Stimulated activated CD4-positive, alpha-beta T cell treated with anti-CD3 and anti-CD28 coated beads, Interleukin-1b, Interleukin-23, amount 100 ng/mL, for 1 hour (primary cell): Measurements from ENCODE around the gene CAMTA2.
"Not testable (repeated sequence)": the region's sequence is repeated elsewhere in the genome, so short reads cannot be mapped to it uniquely, and the experiment has no call there.

Experiments used
- DNase-seq, 2 donors: peaks; one replicate each; pipeline ENCODE4 v3.0.0-alpha.2; 2020; ENCODE audit warnings: low read depth in 2 of 2

Gene CAMTA2, protein sequence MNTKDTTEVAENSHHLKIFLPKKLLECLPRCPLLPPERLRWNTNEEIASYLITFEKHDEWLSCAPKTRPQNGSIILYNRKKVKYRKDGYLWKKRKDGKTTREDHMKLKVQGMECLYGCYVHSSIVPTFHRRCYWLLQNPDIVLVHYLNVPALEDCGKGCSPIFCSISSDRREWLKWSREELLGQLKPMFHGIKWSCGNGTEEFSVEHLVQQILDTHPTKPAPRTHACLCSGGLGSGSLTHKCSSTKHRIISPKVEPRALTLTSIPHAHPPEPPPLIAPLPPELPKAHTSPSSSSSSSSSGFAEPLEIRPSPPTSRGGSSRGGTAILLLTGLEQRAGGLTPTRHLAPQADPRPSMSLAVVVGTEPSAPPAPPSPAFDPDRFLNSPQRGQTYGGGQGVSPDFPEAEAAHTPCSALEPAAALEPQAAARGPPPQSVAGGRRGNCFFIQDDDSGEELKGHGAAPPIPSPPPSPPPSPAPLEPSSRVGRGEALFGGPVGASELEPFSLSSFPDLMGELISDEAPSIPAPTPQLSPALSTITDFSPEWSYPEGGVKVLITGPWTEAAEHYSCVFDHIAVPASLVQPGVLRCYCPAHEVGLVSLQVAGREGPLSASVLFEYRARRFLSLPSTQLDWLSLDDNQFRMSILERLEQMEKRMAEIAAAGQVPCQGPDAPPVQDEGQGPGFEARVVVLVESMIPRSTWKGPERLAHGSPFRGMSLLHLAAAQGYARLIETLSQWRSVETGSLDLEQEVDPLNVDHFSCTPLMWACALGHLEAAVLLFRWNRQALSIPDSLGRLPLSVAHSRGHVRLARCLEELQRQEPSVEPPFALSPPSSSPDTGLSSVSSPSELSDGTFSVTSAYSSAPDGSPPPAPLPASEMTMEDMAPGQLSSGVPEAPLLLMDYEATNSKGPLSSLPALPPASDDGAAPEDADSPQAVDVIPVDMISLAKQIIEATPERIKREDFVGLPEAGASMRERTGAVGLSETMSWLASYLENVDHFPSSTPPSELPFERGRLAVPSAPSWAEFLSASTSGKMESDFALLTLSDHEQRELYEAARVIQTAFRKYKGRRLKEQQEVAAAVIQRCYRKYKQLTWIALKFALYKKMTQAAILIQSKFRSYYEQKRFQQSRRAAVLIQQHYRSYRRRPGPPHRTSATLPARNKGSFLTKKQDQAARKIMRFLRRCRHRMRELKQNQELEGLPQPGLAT

DNA sequence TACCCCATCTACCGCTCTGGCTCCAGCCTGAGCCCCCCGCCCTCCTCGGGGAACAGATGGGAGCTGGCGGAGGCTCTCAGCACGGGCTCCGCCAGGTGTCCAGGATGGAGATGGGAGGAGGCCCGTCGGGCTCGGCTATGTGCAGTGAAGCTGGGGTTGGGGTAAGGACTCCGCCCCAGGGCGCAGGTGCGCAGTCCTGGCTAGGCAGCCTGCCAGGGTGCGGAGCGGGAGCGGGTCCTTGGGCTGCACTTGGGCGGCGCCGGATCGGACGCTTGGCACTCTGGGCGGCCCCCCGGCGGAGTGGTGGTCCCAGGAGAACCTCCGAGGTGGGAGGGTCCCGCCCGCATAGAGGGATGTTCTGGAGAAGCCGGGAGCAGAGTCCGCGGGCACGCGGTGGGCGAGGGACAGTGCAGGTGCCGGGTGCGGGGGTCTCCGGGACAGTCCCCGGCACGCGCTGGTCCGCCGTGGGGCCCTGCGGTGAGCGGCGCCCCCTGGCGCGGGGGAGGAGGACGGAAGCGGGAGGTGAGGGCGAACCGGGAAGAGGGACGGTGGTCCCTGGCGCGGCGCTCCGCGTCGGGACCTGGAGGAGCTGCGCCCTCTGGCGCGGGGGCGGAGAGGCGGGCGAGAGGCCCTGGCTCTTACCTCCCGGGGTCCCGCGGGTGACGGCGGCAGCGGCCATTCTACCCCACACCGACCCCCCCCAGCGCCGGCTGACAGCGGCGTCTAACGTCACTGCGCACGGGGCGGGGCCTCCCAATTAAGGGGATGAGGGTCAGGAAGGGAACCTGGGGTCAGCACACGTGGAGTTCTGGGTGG, at the start of gene CAMTA2:
CAMTA2 (minus strand) TSS at position 725 of the 816 bp plus-strand sequence. CDS start 1,453 bp downstream, outside the sequence.
- DNase-seq: peak; percentile 67 to 85

DNA sequence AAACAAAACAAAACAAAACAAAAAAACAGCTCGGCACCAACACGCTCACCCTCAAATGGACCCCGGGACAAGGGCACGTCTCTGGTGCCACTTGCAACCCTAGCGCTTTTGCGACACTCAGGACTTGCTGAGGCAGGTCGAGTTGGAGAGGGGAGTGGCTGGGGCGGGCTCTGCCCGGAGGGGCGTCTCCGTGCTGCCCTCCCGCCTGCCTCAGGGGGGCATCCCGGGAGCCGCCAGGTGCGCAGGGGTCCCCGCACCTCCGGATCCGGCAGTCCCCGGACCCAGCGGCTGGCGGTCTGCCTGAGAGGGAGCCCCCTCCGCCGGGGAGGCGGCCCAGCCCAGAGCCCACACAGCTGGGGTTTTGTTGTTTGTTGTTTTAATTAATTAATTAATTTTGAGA, 47.8 kb upstream of the CAMTA2 start, which contains the start of gene SLC52A1:
SLC52A1 (minus strand) TSS at position 112 of the 400 bp plus-strand sequence. CDS start 820 bp downstream, outside the sequence.
- DNase-seq: no peak

DNA sequence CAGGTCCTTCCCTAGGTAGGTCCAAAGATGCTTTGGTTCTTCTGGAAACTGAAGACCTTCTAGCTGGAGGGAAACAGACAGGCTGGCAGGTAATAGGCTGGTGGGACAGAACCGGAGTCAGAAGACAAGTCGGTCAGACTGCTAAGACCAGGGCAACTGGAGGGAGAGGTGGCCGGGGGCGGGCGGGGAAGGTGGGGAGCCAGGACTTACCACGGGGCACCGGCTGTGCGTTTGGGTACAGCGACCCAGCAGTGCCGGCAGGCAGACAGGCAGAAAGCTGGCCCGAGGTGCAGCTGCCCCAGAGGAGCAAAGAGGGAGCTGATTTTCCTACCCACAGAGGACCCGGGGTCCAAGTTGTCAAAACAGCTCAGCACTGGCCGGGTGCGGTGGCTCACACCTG, 47.2 kb upstream of the CAMTA2 start:
- no peak for DNase-seq

DNA sequence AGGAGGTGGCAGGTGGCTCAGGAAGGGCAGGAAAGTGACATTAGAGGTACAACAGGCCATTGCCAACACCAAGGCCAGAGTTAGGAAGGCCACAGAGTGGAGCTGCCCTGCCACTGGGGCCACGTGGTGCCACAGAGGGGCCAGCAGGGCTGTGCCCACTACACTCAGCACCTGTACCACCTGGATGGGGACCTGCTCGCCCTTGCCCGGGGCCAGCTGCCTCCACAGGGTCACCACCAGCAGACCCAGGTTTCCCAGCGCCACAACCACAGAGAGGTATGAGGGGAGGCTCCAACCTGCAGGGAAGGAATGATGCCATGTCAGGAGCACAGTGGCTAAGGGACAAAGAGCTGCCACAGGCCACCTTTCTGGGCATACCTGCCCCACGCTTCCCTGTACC, 46.6 kb upstream of the CAMTA2 start:
- no peak for DNase-seq

DNA sequence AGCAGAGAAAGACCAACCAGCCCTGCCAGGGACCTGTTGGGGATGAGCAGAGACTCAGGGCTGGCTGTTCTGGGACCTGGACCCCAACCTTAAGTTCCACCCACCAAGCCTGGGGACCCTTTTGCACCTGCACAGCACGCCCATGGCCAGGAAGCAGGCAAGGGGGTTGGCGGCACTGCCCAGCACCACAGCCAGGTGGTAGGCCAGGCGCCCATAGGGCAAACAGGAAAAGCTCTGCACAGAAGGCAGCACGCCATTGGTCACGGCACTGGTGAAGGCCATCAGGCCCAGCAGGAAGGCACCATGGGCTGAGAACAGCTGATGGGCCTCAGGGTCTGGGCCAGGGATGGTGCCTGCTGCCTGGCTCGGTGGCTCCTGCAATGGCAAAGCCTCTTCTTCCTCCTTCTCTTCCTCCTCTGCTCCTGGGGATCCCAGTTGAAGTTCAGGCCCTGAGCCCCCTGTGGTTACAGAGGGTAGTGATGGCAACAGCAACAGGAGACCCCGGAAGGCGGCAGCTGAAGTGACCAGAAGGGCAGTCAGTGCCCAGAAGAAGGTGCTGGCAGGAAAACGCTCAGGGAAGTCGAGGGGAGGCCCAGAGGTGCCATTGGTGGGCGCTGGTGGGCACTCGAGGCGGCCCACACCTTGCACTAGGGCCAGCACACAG, 46.0 kb upstream of the CAMTA2 start:
- no peak for DNase-seq

DNA sequence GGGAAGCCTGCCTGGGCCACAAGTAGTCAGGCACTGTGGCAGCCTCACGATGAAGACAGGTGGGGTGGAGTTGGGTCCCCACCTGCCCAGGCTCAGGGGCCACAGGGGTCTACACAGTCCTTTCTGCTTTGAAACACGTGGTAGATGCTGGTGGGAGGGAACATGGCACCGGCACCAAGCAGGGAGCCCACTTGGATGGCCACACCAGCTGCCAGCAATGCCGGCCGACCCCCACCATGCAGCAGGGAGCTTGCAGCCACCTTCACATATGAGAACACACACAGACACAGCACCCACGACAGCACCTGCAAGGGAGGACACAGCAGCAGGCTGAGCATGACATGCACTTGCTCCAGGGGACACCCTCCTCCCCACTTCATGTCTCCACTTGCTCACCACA, 45.4 kb upstream of the CAMTA2 start:
- no peak for DNase-seq

DNA sequence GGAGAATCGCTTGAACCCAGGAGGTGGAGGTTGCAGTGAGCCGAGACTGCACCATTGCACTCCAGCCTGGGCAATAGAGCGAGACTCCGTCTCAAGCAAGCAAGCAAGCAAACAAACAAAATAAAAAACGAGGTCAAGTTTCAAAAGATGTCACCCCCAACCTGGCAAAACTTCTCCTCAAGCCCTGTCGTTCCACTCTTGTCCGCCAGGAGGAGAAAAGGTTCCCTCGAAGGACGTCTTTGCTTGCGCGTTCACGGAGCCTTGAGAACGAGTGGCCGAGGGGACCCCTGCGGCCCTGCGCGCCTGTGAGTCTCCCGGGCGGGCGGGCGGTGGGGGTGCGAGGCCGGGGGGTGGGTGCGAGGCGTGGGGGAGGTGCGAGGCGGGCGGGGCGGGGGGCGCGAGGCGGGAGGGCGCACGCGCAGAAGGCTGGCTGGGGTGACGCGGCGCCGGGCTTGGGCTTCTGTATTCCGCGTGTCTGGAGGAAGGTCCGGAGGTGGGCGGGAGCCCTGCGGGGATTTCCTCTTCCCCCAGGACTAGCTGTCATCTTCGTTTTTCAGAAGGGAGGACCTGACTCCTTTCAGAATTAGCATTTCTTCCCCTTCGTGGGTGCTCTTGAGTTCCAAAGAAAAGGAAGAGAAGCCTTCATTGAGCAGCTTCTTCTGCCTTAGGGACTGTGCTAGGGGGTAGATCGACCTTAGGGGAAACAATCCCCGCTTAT, 44.0 kb upstream of the CAMTA2 start:
- peak; percentile 55 to 71 for DNase-seq

DNA sequence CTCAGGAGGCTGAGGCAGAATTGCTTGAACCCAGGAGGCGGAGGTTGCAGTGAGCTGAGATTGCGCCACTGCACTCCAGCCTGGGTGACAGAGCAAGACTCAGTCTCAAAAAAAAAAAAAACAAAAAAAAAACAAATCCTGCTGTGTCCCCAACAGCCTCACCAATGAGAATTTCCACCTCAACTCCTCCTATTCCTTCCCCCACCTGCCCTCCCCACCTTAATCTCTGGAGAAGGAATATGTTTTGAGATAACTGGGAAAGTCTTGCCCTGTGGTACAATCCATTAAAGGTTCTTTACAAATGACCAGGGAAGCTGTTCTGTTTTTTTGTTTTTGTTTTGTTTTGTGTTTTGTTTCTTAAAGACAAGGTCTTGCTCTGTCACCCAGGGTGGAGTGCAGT, 42.7 kb upstream of the CAMTA2 start:
- not testable (repeated sequence) for DNase-seq

DNA sequence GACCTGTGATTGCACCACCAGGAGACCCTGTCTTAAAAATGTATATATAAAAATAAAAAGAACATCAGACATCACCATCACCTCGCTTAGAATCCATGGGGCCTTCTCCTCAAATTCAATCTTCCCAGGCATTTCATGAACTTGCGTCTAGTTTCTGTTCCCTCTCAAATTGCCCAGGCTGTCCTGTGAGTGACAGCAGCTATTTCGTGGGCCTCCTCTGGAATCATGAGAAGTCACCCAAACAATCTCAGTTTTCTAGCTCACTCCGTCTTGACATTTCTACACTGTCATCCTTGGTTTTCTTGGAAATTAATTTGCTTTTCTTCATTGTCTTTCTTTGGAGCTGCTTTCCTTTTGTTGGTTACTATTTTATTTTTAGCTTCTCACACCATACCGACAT, 40.4 kb upstream of the CAMTA2 start:
- DNase-seq: no peak

DNA sequence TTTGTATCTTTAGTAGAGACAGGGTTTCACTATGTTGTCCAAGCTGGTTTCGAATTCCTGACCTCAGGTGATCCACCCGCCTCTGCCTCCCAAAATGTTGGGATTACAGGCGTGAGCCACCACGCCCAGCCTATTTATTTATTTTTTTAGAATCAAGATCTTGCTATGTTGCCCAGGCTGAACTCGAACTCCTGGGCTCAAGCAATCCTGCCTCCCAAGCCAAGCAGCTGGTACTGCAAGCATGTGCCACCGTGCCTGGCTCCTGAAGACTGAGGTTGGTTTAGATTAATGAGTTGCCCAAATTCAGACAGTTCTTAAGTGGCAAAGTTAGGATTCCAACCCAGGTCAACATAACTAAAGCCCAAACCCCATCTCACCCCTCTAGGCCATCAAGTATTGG, 39.8 kb upstream of the CAMTA2 start:
- no peak for DNase-seq

DNA sequence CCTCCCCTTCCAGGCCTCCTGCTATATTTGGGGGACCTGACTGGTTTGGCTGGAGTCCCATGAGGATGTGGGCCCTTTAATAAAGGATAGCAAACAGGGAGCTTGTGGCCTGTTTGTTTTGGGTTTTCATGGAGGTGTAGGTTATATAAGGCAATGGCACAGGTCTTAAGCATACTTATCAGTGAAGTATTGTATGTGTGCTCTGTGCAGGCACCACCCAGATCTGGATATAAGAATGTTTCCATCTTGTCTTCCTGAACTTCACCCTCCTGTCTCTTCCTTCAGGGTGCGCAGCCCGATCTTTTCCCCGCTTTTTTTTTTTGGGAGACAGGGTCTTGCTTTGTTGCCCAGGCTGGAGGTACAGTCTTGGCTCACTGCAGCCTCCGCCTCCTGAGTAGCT, 37.1 kb upstream of the CAMTA2 start:
- DNase-seq: no peak

DNA sequence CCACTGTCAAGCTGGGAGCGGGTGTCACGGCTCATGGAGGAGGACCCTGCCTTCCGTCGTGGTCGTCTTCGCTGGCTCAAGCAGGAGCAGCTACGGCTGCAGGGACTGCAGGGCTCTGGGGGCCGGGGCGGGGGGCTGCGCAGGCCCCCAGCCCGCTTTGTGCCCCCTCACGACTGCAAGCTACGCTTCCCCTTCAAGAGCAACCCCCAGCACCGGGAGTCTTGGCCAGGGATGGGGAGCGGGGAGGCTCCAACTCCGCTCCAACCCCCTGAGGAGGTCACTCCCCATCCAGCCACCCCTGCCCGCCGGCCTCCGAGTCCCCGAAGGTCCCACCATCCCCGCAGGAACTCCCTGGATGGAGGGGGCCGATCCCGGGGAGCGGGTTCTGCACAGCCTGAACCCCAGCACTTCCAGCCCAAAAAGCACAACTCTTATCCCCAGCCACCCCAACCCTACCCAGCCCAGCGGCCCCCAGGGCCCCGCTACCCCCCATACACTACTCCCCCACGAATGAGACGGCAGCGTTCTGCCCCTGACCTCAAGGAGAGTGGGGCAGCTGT, 36.2 kb upstream of the CAMTA2 start:
- no peak for DNase-seq

DNA sequence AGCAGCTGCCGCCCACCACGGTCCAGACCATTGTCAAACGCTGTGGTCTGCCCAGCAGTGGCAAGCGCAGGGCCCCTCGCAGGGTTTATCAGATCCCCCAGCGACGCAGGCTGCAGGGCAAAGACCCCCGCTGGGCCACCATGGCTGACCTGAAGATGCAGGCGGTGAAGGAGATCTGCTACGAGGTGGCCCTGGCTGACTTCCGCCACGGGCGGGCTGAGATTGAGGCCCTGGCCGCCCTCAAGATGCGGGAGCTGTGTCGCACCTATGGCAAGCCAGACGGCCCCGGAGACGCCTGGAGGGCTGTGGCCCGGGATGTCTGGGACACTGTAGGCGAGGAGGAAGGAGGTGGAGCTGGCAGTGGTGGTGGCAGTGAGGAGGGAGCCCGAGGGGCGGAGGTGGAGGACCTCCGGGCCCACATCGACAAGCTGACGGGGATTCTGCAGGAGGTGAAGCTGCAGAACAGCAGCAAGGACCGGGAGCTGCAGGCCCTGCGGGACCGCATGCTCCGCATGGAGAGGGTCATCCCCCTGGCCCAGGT, 34.8 kb upstream of the CAMTA2 start:
- DNase-seq: no peak

DNA sequence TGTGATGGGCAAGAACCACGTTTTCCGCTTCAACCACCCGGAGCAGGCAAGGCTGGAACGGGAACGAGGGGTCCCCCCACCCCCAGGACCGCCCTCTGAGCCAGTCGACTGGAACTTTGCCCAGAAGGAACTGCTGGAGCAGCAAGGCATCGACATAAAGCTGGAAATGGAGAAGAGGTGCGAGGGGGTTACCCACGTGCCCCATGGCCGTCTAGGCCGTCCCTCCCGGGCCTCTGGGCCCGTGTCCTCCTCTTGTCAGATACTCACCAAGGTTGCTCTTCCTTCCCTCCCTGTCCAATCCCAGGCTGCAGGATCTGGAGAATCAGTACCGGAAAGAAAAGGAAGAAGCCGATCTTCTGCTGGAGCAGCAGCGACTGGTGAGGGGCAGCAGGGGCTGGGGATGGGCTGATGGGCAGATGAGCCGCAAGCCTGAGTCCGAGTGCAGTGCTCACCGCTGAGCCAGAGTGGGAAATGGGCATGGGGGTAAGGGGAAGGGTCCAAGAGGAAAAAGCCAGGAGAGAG, 33.1 kb upstream of the CAMTA2 start:
- DNase-seq: no peak

DNA sequence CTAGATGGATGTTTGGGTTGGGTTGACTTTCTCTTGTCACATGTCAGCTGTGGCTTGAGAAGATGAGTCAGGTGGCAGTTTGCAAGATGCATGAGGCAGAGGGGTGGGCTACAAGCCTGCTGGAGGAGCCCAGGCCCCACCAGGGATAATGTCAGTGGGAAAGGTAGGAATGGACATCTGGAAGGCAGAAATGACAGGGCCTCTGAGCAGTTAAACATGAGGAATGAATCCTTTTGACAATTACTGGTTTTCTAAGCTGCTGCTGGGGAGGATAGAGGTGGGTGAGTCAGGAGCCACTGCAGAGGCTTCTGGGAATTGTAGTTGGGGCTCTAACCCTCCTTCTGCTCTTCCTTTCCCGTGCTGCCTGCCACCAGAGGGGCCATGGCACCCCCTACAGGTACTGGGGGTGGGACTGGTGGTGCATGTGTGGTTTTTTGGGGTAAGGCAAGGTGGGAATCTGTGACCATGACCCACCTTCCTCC, 32.0 kb upstream of the CAMTA2 start:
- no peak for DNase-seq

DNA sequence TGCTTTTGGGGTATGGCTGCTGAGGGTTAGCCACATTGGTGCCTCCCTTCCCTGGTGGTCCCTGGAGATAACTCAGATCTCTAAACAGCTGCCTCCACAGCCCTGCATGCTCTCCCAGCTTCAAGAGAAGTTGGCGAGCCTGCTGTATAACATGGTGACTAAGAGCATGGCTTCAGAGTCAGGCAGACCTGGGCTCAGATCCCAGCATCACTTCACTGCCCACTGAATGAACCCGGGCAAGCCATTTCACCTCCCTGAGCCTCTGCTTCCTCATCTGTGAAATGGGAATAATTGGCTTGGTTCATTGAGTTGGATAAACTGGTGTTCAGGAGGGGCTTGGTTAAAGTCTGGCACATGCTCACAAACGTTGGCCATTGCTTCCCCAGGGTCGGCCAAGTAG, 26.9 kb upstream of the CAMTA2 start:
- no peak for DNase-seq

DNA sequence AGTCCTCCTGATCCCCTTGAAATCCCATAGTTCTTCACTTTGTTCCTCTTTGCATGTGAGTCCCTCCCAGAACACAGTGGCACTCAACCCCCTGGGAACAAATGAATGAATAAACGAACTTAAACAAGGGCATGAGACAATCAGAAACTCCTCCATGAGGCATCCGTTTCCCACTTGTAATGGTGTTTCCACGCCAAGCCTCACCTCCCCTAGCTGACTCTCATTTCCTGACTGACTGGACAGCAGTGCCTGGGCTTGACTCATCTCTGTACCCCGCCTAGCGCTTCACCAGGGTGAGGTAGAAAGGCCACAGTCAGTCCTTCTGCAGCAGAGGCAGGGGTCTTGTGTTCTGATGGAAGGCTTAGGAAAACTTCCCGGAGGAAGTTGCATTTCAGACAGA, 24.5 kb upstream of the CAMTA2 start:
- DNase-seq: no peak

DNA sequence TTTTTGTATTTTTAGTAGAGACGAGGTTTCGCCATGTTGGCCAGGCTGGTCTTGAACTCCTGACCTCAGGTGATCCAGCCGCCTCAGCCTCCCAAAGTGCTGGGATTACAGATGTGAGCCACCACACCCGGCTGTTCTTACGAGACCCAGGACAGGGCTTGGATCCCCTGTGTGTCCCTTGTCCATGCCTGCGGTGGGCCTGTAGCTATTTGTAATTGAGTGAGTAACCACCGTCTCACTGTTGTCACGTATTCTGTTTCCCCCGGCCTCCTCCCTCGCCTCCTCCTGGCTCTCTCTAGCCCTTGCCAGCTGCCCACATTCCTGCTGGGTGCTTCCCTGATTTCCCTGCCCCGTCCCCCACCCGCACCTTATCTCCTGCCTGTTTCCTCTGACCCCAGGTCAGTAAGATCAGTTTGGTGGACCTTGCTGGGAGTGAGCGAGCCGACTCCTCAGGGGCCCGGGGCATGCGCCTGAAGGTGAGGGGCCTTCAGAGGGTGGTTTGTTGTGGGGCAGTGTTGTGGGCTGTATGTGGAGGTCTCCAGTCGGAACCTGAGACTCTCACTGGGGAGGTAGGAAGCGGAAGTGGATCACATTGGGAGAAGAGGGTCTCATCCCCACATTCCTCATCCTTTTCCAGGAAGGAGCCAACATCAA, 15.9 kb upstream of the CAMTA2 start:
- no peak for DNase-seq
